H9 (cell line): ENCODE results near the gene BMP7. TPM values are rescaled to one million over a fixed set of nuclear protein-coding genes. Genes with fewer than 3 reads are reported as not detected.
A peak's percentile ranks its signal among the peaks of the same experiment; 100 is the strongest.

Source experiments
- DNase-seq: peaks from one replicate; pipeline ENCODE4 v3.0.0-alpha.2; 2017
- H2AFZ ChIP-seq: one replicate; pipeline ENCODE4 v1.6.1; 2013; ENCODE audit warnings: mild to moderate bottlenecking, low read length, control low read depth, moderate library complexity
- H2AK5ac ChIP-seq: 2 replicates; pipeline ENCODE4 v1.6.1; 2013; ENCODE audit warnings: low read length, control low read depth, mixed read lengths; ENCODE audit not compliant: insufficient read length
- H2BK120ac ChIP-seq: one replicate; pipeline ENCODE4 v1.6.1; 2013; ENCODE audit warnings: low read depth, mild to moderate bottlenecking, low read length, control low read depth, inconsistent platforms; ENCODE audit not compliant: poor library complexity, severe bottlenecking
- H2BK12ac ChIP-seq: 2 replicates; pipeline ENCODE4 v1.6.1; 2013; ENCODE audit warnings: low read length, control low read depth, mixed read lengths, low read depth; ENCODE audit not compliant: insufficient read length
- H2BK15ac ChIP-seq: 2 replicates; pipeline ENCODE4 v1.6.1; 2013; ENCODE audit warnings: low read depth, low read length, control low read depth
- H2BK20ac ChIP-seq: one replicate; pipeline ENCODE4 v1.6.1; 2013; ENCODE audit warnings: low read depth, mild to moderate bottlenecking, low read length, control low read depth, inconsistent platforms; ENCODE audit not compliant: poor library complexity, severe bottlenecking
- H2BK5ac ChIP-seq: 2 replicates; pipeline ENCODE4 v1.6.1; 2013; ENCODE audit warnings: low read length, control low read depth, mixed read lengths; ENCODE audit not compliant: insufficient read length
- H3K14ac ChIP-seq: 2 replicates; pipeline ENCODE4 v1.6.1; 2013; ENCODE audit warnings: low read length, control low read depth; ENCODE audit not compliant: insufficient read depth
- H3K18ac ChIP-seq: 2 replicates; pipeline ENCODE4 v1.6.1; 2013; ENCODE audit warnings: low read depth, mild to moderate bottlenecking, mixed read lengths, low read length, control low read depth; ENCODE audit not compliant: insufficient read length
- H3K23ac ChIP-seq: 2 replicates; pipeline ENCODE4 v1.6.1; 2013; ENCODE audit warnings: low read length, control low read depth, mixed read lengths, low read depth; ENCODE audit not compliant: insufficient read length
- H3K23me2 ChIP-seq: 2 replicates; pipeline ENCODE4 v1.6.1; 2013; ENCODE audit warnings: low read depth, mild to moderate bottlenecking, mixed read lengths, low read length, control low read depth; ENCODE audit not compliant: insufficient read length, poor library complexity, severe bottlenecking
- H3K27ac ChIP-seq: 2 replicates; pipeline ENCODE4 v1.5.1; 2013; ENCODE audit warnings: low read length, control low read depth, mixed read lengths, low read depth; ENCODE audit not compliant: insufficient read length
- H3K27me3 ChIP-seq: 2 replicates; pipeline ENCODE4 v1.6.1; 2013; ENCODE audit warnings: low read length, control low read depth, inconsistent platforms; ENCODE audit not compliant: insufficient read depth
- H3K4ac ChIP-seq: 2 replicates; pipeline ENCODE4 v1.6.1; 2013; ENCODE audit warnings: low read depth, mild to moderate bottlenecking, control low read depth, inconsistent platforms, low read length, moderate library complexity
- H3K4me1 ChIP-seq: 2 replicates; pipeline ENCODE4 v1.6.1; 2013; ENCODE audit warnings: low read length, control low read depth, inconsistent platforms; ENCODE audit not compliant: insufficient read depth
- H3K4me2 ChIP-seq: 2 replicates; pipeline ENCODE4 v1.6.1; 2013; ENCODE audit warnings: low read length, control low read depth, mixed read lengths; ENCODE audit not compliant: insufficient read length, insufficient read depth
- H3K56ac ChIP-seq: 2 replicates; pipeline ENCODE4 v1.6.1; 2013; ENCODE audit warnings: low read depth, mild to moderate bottlenecking, mixed read lengths, low read length, control low read depth; ENCODE audit not compliant: insufficient read length
- H3K79me1 ChIP-seq: 2 replicates; pipeline ENCODE4 v1.6.1; 2013; ENCODE audit warnings: low read depth, mild to moderate bottlenecking, moderate library complexity, low read length, control low read depth, inconsistent platforms; ENCODE audit not compliant: insufficient read depth, poor library complexity, severe bottlenecking
- H3K79me2 ChIP-seq: 2 replicates; pipeline ENCODE4 v1.6.1; 2013; ENCODE audit warnings: low read length, control low read depth, inconsistent platforms; ENCODE audit not compliant: insufficient read depth
- H3K9ac ChIP-seq: 2 replicates; pipeline ENCODE4 v1.6.1; 2013; ENCODE audit warnings: low read length, control low read depth, mixed read lengths; ENCODE audit not compliant: insufficient read length; ENCODE audit errors: extremely low read depth
- H3K9me3 ChIP-seq: one replicate; pipeline ENCODE4 v1.6.1; 2013; ENCODE audit warnings: low read depth, low read length, inconsistent platforms; ENCODE audit not compliant: control insufficient read depth
- H3T11ph ChIP-seq: one replicate; pipeline ENCODE4 v1.6.1; 2013; ENCODE audit warnings: mild to moderate bottlenecking, low read length, control low read depth, inconsistent platforms
- H4K20me1 ChIP-seq: one replicate; pipeline ENCODE4 v1.6.1; 2013; ENCODE audit not compliant: control insufficient read depth, insufficient read length, insufficient read depth
- H4K5ac ChIP-seq: 2 replicates; pipeline ENCODE4 v1.6.1; 2013; ENCODE audit warnings: low read depth, mild to moderate bottlenecking, mixed read lengths, low read length, control low read depth; ENCODE audit not compliant: insufficient read length
- H4K8ac ChIP-seq: replicated peaks from 2 replicates; pipeline ENCODE4 v1.6.1; 2013; ENCODE audit warnings: low read length, control low read depth, mixed read lengths, low read depth; ENCODE audit not compliant: insufficient read length
- H4K91ac ChIP-seq: 2 replicates; pipeline ENCODE4 v1.6.1; 2013; ENCODE audit warnings: low read depth, mild to moderate bottlenecking, moderate library complexity, mixed read lengths, low read length, control low read depth; ENCODE audit not compliant: insufficient read length
- H3K27ac Mint-ChIP-seq, 3 experiments: 2 replicates in 2 of 3; 3 replicates in 1 of 3; pipeline ENCODE4 v1.8.0; 2020 to 2021; ENCODE audit warnings: mixed read lengths in 3 of 3, mild to moderate bottlenecking in 1 of 3, moderate library complexity in 1 of 3
- H3K27me3 Mint-ChIP-seq: 2 replicates; pipeline ENCODE4 v1.8.0; 2021; ENCODE audit warnings: low read depth, mild to moderate bottlenecking, moderate library complexity, mixed read lengths
- H3K36me3 Mint-ChIP-seq, 3 experiments: 2 replicates in 2 of 3; 3 replicates in 1 of 3; pipeline ENCODE4 v1.8.0; 2020 to 2021; ENCODE audit warnings: low read depth in 3 of 3, mixed read lengths in 3 of 3; ENCODE audit not compliant: insufficient read depth in 1 of 3
- H3K4me1 Mint-ChIP-seq, 2 experiments: 2 replicates each; pipeline ENCODE4 v1.8.0; 2020; ENCODE audit warnings: mixed read lengths in 2 of 2
- H3K4me3 Mint-ChIP-seq, 2 experiments: 2 replicates in 1 of 2; 3 replicates in 1 of 2; pipeline ENCODE4 v1.8.0; 2020 to 2021; ENCODE audit warnings: mild to moderate bottlenecking in 2 of 2, mixed read lengths in 2 of 2, moderate library complexity in 1 of 2
- H3K9me3 Mint-ChIP-seq, 2 experiments: 2 replicates in 1 of 2; 3 replicates in 1 of 2; pipeline ENCODE4 v1.8.0; 2020; ENCODE audit warnings: mild to moderate bottlenecking in 2 of 2, mixed read lengths in 2 of 2, moderate library complexity in 1 of 2
- WGBS: extraction: QIAGEN DNeasy Blood & Tissue Kit; methylation state at CpG from one replicate; pipeline ENCODE4 v1.1.7; 2013; ENCODE audit warnings: missing lambda C conversion rate, low lambda C conversion rate, mixed read lengths; ENCODE audit not compliant: insufficient read length; ENCODE audit errors: extremely low coverage; 5-methylcytosine and 5-hydroxymethylcytosine counted together
- total RNA-seq: library from RNA; stranded (reverse); gene quantifications from 2 replicates; pipeline ENCODE4 v1.2.1, GENCODE V29; 2021
- TF ChIP-seq, protein P1 (sequence below): fragments of 200-600 bp; sonication (generic); conservative IDR thresholded peaks from 3 replicates; pipeline ENCODE4 v1.8.0; 2021; ENCODE audit warnings: antibody characterized with exemption, mild to moderate bottlenecking

Gene BMP7
- total RNA-seq, 1 experiment from 2014 or later, result 17.7 TPM

DNA sequence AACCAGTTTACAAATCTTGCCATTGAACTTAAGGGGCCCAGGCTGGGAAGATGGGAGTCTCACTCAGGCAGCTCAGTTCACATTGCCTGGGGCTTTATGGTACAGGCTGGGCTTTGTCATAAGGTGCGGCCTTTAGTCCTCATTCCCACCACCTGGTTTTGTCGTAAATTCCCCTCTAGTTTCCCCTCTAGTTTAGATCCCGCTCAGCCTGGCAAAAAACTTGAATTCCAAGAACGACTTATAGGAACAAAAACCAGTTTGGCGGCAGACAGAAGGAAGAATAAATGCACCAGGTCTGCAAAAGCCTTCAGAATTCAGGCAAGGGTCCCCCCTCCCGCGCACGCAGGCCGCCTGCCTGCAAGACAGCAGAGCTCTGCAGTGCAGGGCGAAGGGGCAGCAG is 4.1 kb downstream of the BMP7 start:
- peaks cover 32% of the 10 kb centered on the region for H3K27me3 ChIP-seq
- no peak overlapping the region for H4K91ac ChIP-seq
- TF ChIP-seq, protein P1, sequence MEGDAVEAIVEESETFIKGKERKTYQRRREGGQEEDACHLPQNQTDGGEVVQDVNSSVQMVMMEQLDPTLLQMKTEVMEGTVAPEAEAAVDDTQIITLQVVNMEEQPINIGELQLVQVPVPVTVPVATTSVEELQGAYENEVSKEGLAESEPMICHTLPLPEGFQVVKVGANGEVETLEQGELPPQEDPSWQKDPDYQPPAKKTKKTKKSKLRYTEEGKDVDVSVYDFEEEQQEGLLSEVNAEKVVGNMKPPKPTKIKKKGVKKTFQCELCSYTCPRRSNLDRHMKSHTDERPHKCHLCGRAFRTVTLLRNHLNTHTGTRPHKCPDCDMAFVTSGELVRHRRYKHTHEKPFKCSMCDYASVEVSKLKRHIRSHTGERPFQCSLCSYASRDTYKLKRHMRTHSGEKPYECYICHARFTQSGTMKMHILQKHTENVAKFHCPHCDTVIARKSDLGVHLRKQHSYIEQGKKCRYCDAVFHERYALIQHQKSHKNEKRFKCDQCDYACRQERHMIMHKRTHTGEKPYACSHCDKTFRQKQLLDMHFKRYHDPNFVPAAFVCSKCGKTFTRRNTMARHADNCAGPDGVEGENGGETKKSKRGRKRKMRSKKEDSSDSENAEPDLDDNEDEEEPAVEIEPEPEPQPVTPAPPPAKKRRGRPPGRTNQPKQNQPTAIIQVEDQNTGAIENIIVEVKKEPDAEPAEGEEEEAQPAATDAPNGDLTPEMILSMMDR, result no peak
- Mint-ChIP-seq H3K27me3 (peaks cover 40% of the 10 kb centered on the region), H3K36me3 (no peaks in the 10 kb centered on the region; a peak in 1 of 7 replicates), H3K4me3 (no peak overlapping the region; a peak in 1 of 5 replicates), H3K9me3 (no peaks in the 10 kb centered on the region; a peak in 1 of 5 replicates), H3K4me1 (peaks cover 69 to 75% of the 10 kb centered on the region in 2 experiments), H3K27ac (peak overlapping the region in 1 of 3 experiments; percentile 4; a peak in 1 of 7 replicates)
- H3K23ac ChIP-seq, result no peak overlapping the region
- peak overlapping the region; percentile 33 for H3K4me2 ChIP-seq
- H3K14ac ChIP-seq, result no peak overlapping the region
- no peaks in the 10 kb centered on the region for H3K9me3 ChIP-seq
- peaks cover 19% of the 10 kb centered on the region for H3K4me1 ChIP-seq
- no peak overlapping the region for H3T11ph ChIP-seq
- no peak overlapping the region for H2BK15ac ChIP-seq
- no peak overlapping the region for H3K56ac ChIP-seq
- no peak overlapping the region for H4K8ac ChIP-seq
- H4K20me1 ChIP-seq, result no peaks in the 10 kb centered on the region
- H3K79me1 ChIP-seq, result no peaks in the 10 kb centered on the region
- DNase-seq, result peak; percentile 46
- H3K18ac ChIP-seq, result no peak overlapping the region
- no peak overlapping the region for H3K9ac ChIP-seq
- no CpG with 5 or more reads among the region's 10 CpGs for WGBS
- H4K5ac ChIP-seq, result no peak overlapping the region
- no peak overlapping the region for H3K4ac ChIP-seq
- no peak overlapping the region for H2BK120ac ChIP-seq
- H2BK5ac ChIP-seq, result no peak overlapping the region
- H2AK5ac ChIP-seq, result no peak overlapping the region
- H2BK12ac ChIP-seq, result no peak overlapping the region
- H2AFZ ChIP-seq, result no peak overlapping the region
- H2BK20ac ChIP-seq, result no peak overlapping the region
- no peaks in the 10 kb centered on the region for H3K79me2 ChIP-seq
- H3K27ac ChIP-seq, result no peak overlapping the region
- peaks cover 17% of the 10 kb centered on the region for H3K23me2 ChIP-seq
